KG1 (cell line): Measurements from ENCODE around the gene SPTSSB.

Experiments used
- DNase-seq: peaks from one replicate; lab custom pipeline; 2025; lab: John Stamatoyannopoulos, UW

SPTSSB gene

DNA sequence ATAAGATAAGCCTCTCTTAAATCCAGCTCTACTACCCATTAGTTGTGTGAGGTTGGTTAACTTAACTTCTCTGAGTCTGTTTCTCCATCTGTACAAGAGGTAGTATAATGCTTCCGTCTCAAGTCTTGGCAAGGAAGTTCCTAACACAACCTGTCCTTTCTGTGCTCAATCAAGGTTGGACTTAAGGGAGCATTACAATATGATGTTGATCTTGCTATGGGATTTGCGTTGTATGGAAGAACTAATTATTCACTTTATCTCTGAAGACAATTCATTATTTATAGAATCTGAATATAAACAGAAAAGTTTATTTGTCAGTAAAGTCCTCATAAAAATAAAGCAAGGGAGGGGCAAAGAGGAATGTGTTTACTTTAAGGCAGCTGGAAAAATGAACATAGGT, 18.9 kb upstream of the SPTSSB start:
- DNase-seq = no peak

DNA sequence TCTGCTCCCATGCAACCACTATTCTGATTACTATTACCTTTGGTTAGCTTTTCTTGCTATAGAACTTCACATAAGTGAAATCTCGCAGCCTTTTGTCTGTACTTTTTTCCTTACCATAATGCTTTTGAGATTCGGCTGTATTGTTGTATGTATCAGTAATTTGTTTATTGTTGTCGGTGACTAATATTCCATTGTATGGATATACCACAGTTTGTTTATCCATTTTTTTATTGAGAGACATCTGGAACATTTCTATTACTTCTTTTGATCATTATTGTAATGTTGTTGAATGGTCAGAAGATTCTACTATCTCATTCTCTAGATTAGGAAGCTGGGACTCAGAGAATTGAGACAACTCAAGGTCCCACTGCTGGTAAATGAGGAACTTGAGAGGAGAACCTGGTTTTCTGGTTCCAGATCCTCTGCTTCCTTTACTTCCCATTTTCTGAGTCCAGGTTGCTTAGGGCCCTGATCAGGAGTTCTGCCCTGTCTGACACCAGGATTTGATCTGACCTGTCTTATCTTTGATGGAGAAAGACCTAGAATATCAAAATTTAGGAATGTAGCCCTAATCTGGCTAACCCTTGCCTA, 18.2 kb upstream of the SPTSSB start:
- DNase-seq = no peak

DNA sequence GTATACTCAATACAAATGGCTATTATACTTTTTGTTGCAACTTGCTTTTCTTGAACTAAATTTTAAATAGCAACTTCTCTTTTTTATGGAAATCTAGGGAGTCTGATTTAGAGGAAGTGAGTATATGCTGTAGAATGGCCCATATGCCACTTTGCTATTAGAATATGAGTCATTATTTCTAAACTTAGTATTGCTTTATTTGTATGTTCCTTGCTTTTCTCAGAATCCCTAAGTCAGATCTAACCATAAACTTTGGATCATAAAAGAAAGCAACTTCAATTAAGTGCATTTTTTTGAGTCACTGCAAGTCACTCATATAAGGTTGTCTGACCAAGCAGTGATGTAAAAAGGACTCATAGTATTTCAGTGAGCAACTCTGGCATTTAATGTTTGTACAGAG, 17.5 kb upstream of the SPTSSB start:
- DNase-seq = no peak

DNA sequence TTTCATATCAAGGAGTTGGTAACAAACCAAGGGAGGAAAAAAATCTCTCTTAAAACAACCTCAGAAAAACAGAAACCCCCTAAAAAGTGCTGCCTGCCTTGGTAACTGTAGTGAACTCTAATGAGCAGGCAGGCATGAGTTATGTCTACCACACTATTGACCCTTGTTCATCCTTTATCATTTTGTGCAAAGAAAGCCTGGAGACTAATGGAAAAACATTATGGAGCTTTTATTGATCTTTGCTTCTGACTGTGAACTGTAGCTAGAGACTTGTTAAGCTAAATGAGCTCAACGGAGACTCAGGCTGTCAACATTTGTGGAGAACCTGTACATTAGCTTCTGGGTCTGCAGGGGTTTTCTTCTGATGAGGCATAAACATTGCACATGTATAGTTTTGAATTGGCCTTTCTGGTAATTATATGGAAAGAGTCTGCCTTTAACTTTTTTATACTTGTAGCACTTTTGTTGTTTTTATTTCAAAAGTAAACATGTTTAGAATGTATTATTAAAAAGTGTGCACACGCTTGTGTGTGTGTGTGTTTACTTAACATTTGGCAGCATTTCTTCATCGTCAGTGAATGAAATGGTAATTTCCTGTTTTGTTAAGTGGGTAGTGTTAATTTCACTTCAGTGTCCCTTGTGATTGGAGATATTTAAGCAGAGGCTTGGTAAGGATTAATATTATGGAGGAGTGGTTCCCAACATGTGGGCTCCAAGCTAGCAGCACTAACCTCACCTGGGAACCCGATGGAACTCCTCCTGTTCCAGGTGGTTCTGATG, 15.9 kb upstream of the SPTSSB start:
- no peak for DNase-seq

DNA sequence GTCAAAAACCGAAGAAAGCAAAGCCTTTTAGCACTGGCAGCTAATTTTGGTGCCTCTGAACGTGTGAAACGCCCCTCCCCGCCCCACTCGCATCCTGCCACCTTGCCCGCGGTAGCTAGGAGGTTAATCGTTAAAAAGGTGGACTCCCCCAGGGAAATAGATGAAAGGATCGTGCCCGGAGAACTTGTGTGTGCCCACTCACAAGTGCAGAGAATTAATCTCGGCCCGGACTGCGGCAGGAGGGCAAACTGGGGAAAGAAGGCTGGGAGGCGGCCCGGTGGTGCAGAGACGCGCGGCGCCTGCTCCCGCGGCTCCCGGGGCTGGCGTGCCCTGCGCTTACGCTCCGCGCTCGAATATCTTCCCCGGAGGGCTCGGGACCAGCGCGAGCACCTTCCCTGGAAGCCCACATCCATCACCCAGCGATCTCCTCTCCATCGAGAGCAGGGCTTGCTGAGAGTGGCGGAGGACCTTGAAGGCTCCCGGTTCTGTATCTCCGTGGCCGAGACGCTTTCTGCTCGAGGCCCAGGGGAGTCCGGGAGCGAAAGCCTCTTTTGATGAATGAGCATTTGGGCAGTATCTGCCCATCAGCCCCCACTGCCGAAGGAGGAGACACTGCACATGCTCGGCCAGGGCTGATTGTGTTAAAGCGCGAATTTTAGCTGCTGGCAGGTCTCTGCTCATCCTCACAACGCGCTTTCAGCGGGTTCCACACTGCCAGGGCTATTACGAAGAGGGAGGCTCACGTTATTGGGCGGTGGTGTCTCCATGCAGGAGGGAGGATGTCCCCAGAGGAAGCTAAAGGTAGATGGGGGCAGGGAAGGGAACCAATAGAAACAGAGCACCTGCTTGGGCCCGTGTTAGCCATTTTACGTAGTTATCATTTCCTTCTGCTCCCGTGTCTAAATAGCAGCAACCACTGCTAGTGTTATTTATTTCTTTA, 1.3 kb upstream of the SPTSSB start:
- DNase-seq = no peak

DNA sequence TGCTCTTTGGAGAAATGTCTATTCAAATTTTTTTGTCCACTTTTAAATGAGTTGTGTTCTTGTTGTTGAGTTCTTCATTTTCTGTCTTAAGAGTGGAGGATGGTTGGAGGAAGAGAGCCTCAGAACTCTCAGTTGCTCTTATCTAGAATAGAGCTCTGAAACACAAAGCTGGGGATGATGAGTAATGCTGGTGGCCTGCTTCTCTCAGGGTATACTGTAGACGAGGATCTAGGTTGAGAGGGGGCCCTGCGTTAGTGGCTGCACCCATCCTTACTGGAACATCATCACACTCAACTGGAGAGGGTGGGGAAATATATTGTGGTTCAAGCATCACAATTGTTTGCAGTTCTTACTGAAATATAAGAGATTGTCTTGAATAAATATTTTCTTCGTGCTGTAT, 1.8 kb downstream of the SPTSSB start:
- no peak for DNase-seq

DNA sequence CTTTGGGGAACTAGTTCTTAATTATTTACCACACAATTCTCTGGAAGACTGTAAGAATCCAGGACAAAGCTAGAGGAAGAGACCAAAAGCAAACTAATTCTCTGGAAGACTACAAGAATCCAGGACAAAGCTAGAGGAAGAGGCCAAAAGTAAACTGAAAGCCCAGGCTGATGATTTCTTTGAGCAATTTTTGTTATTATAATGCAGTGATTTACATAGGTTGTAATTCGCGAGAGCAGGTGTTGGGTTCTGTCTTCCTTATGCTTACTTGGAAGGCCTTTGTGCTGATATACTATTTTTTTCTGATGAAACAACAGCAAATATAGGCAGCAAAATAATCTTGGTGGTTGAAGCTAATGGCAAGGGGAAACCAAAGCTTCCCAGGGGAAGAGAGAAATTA, 5.2 kb downstream of the SPTSSB start:
- no peak for DNase-seq

DNA sequence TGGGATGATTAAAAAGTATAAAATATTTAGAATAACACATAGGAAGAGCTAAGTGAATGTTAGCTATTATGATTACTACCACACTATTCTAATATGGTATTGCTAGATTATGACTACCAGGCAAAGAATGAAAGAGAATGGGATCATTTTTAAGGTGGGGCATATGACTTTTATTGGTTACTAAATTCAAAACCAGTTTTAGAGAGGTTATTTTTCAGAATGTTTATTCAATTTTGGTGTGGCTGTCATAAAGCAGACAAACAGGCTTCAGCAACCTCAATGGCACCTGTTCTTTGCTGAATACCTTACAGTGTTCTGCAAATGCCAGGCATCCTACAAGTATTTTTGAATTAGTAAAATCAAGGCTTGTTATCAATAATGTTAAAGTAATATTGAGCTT, 12.8 kb downstream of the SPTSSB start:
- DNase-seq = no peak

DNA sequence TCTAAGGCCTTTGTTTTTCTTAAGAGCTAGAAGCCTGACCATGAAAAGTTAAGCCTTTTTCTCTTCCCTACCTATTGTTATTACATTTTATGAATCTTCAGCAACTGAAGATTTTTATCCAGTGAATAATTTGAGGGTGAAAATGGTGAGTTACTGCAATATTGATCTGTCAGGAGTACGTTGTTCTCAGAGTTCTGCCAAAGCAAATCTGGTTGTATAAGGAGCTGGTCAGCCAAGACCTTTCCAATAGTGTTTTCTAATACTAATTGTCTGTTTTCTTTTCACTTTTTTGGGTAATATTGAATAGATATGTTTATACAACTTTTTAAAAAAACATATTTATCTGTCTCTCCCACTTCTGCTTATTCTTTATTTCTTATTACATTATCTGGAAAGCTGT, 15.0 kb downstream of the SPTSSB start:
- DNase-seq = no peak

DNA sequence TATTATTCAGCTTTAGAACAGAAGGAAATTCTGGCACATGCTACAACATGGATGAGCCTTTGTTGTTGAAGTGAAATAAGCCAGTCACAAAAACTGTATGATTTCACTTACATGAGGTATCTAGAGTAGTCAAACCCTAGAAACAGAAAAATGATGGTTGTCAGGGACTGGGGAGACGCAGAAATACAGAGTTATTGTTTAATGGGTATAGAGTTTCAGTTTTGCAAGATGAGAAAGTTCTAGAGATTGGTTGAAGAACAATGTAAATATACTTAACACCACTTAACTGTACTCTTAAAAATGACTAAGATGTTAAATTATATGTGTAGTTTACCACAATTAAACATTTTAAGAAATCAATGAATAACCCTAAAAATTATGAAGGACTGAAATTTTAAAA, 15.8 kb downstream of the SPTSSB start:
- DNase-seq = no peak

DNA sequence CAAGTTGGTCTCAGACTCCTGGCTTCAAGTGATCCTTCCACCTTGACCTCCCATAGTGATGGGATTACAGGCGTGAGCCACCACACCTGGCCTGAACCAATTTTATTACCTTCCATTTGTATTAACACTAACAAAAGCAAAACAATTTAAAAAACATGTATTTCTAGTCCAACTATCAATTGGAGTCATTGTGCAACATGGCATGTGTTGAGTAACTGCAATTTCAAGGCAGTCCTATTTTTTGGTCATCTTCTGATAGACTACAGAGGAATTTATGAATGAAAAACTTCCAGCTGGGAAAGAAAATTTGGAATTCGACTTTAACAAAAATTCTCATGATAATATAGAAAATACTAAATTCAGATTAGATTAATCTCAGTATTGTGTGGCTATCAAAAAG, 16.8 kb downstream of the SPTSSB start:
- no peak for DNase-seq

DNA sequence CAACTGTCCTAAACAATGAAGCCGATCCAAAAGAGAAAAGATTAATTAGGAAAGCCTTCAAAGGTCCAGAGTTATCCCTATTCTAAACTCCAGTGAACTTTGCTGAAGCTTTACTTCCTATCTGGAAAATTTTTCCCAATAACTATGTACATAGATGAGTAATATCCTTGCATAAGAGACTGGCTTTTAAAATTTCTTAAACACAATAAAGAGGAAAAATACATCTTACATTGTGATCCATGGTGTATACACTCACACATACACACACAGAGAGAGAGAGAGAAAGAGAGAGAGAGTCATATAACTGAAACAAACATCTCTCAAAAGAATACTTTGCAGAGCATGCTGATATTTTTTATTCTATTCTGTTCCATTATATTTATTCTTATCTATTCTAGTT, 20.0 kb downstream of the SPTSSB start:
- no peak for DNase-seq

DNA sequence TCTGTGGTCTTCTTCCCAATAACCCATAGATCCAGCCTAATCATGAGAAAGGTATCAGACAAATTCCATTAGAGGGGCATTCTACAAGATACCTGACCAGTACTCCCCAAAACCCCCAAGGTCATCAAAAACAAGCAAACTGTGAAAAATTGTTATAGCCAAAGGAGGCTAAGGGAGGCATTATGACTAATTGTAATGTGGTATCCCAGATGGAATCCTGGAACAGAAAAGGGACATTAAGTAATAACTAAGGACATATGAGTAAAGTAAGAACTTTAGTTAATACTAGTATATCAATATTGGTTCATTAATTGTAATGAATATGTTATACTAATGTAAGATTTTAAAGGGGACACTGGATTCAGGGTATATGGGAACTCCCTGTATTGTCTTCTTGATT, 20.4 kb downstream of the SPTSSB start:
- no peak for DNase-seq

DNA sequence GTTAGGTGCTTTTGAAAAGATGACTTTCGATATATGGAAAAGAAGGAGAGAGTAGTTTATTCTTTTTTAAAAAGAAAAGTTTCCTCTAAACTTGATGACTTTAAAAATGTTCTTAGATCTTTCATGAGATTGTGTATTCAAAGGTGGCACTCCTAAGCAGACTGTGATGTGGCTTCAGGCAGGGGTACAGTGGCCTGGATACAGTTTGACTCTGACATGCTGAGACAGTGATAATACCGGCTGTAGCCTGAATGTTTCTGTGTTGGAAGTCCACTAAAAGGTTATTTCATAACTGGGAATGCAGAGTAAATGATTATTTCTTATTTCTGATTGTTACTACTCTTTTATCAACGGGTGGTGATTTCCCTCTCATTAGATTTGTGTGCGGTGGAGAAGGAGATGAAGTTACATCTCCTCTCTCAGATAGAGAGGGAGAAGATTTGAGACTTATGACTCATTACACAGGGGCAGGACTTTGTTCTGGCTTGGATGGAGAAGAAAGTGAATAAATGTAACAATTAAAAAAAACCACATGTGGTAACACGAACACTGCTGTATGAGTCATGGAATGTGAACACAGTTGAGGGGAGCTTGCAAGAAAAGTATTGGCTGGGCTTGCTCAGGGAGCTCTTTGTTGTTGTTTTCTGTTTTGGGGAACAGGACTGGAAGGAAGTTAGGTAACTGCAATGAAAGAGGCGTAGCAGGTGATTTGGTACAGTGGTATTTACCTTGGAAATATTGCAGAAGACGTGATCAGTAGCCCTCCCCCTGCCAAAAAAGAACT, 21.6 kb downstream of the SPTSSB start:
- DNase-seq = no peak

DNA sequence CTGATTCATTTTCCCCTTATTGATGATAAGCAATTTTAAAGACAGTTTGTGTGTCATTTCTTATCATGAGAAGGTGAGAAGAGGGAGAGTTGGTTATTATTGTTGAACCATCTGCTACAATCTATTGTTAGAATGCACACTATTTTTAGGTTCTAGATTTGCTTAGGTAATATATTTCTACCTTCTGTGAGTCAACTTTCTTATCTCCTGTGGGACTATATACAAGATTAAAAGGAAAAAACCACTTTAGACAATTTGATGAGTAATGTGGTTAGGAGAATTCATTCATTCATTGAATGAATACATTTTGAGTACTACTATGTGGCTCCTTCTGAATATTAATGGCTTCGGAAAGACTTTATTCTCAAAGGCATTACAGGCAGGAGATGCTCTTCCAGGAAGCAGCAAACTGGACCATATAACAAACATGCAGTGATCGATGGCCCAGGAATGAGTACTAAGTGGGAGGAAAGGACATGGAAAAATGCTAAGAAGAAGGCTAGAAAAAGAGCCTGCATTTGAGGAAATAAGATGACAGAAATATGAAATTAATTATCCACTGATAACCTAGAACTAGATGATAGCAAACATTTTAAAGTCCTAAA, 22.4 kb downstream of the SPTSSB start:
- no peak for DNase-seq

DNA sequence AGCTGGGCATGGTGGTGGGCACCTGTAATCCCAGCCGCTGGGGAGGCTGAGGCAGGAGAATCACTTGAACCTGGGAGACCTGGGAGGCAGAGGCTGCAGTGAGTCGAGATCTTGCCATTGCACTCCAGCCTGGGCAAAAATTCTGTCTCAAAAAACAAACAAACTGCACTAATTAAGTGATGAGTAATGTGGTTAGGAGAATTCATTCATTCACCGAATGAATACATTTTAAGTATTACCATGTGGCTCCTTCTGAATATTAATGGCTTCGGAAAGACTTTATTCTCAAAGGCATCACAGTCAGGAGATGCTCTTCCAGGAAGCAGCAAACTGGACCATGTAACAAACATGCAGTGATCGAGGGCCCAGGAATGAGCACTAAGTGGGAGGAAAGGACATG, 23.6 kb downstream of the SPTSSB start:
- DNase-seq = no peak

DNA sequence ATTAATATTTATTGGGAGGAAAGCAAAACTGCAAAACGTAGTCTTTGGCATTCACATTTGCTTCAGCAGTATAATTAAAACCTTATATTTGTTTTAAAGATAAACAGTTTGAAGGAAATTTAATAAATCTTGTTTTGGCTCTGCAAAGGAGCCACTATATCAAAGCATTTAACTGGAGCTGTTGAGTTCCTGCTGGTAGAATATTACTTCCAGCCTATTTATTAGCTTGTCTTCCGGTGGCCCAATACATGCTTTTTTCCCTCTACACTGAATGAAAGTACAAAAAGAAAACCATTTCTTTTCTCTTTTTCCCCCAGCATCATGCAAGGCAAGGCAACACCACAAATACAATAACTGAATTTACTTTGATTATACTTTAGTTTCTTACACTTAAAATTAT, 26.3 kb downstream of the SPTSSB start:
- DNase-seq = no peak

DNA sequence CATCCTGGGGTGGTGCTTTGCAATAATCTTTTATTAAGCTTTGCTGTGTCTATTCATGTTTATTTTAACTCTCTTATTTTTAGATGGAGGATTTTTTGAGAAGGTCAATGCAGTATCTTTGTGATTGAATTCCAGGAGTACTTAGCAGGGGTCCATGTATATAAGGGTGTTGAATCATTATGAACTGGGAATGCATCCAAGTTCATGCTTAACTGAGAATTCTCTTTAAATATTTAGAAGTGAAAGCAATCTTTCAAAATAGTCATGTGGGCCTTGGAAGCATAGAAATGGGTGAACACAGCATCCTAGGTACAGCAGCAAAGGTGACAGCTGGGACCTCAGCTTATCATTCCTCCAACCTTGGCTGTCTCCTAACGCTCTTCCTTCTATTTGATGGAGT, 27.3 kb downstream of the SPTSSB start:
- no peak for DNase-seq

DNA sequence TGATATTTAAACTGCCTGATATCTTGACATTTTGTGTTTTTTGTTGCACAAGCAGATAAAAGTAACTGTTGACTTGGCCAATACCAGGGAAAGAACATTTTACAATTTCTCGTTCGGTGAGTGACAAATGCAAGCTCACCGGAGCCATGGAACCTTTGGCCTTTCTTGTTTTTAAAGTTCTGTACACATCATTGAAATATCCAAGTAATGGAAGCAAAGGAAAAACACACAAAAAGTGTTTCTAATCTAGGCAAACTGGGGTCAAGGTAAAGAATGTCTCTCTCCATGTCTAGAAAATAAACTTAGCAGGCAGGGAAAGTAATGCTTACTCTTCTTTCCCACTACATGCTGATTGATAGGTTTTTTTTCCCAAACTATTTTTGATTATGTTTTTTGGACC, 27.8 kb downstream of the SPTSSB start:
- DNase-seq = no peak

DNA sequence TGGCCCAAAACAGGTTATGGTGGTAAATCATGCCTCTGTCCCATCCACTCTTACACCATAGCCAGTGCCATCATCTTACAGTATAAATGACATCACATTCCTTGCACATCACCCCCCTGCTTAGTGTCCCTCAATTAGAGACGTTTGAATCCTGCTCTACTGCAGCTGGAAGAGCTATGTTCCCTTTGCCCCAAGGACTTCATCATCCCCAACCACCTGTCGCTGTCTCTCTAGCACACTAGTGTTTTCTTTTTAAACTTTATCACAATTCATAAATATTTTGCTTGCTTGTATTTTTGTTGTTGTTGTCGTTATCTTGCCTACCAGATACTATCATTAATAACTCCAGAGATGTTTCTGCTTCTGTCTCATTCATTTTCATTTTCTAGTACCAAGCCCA, 28.7 kb downstream of the SPTSSB start:
- no peak for DNase-seq
